Measurements from ENCODE around the gene PAFAH1B1. TPM values are rescaled to one million over a fixed set of nuclear protein-coding genes. Genes with fewer than 3 reads are reported as not detected.

PAFAH1B1 gene
- total and polyA plus RNA-seq, 2 donors (not counting 1 experiment from before 2014, with no cell fraction given), result 41.4 to 170 TPM

DNA sequence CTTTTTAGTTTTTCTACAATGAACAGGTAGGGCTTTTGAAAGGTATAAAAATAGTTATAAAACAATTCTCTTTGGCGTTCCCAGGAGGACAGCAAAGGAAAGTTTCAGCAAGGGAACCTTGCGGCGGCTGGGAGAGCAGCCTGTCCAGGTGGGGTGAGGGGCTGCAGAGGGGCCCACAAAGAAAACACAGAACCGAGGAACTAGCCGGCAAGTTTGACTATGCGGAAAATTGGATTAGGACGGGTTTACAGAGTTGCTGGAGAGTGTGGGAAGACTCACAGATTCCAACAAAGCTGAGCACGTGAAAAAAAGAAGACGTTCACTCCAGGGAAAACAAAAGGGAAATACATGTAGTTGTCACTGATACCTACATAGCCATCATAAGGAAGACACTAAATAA lies 41.5 kb upstream of the PAFAH1B1 start:
- CTCF ChIA-PET, result no interaction called here
- H3K4me3 Mint-ChIP-seq, result no peak overlapping the region
- H4K20me1 ChIP-seq (ENCODE audit: control insufficient read depth, insufficient read depth, low read length, poor library complexity, severe bottlenecking), result no peaks in the 10 kb centered on the region
- H3K4me1 ChIP-seq (ENCODE audit: control insufficient read depth in 2 of 2, insufficient read depth in 2 of 2, low read length in 2 of 2), result no peaks in the 10 kb centered on the region
- H3K4me2 ChIP-seq (replicated peaks; ENCODE audit: low read depth, low read length, poor library complexity, severe bottlenecking), result no peak overlapping the region
- no peaks in the 10 kb centered on the region for H3K79me2 ChIP-seq (ENCODE audit: control insufficient read depth, insufficient read depth, low read length)
- H3K36me3 ChIP-seq (replicated peaks in 1 of 2; ENCODE audit: control extremely low read depth in 1 of 2, control insufficient read depth in 1 of 2, extremely low read depth in 1 of 2, insufficient read depth in 2 of 2, low read length in 1 of 2), result no peaks in the 10 kb centered on the region
- no peak for DNase-seq
- H3K27ac Mint-ChIP-seq, result no peak overlapping the region
- peaks cover 3% of the 10 kb centered on the region for H3K27me3 Mint-ChIP-seq
- H3K27me3 ChIP-seq (replicated peaks in 1 of 4; ENCODE audit: control extremely low read depth in 1 of 4, control insufficient read depth in 3 of 4, insufficient read depth in 4 of 4, low read length in 3 of 4), result no peaks in the 10 kb centered on the region
- intact Hi-C loops (cut with micrococcal nuclease), result no loop called here
- H3K27ac ChIP-seq (ENCODE audit: low read length in 2 of 2), result no peak overlapping the region
- TF ChIP-seq, protein P1, sequence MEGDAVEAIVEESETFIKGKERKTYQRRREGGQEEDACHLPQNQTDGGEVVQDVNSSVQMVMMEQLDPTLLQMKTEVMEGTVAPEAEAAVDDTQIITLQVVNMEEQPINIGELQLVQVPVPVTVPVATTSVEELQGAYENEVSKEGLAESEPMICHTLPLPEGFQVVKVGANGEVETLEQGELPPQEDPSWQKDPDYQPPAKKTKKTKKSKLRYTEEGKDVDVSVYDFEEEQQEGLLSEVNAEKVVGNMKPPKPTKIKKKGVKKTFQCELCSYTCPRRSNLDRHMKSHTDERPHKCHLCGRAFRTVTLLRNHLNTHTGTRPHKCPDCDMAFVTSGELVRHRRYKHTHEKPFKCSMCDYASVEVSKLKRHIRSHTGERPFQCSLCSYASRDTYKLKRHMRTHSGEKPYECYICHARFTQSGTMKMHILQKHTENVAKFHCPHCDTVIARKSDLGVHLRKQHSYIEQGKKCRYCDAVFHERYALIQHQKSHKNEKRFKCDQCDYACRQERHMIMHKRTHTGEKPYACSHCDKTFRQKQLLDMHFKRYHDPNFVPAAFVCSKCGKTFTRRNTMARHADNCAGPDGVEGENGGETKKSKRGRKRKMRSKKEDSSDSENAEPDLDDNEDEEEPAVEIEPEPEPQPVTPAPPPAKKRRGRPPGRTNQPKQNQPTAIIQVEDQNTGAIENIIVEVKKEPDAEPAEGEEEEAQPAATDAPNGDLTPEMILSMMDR (IDR thresholded peaks at IDR 0.05), result no peak
- no peak overlapping the region for H3K9ac ChIP-seq (ENCODE audit: low read length)
- no peaks in the 10 kb centered on the region for H3K9me3 Mint-ChIP-seq (ENCODE audit: insufficient read depth)
- POLR2A ChIA-PET, result no interaction called here
- no peak overlapping the region for H3K4me3 ChIP-seq (ENCODE audit: control extremely low read depth in 1 of 5, extremely low read depth in 1 of 5, insufficient read depth in 1 of 5, low read depth in 2 of 5, low read length in 4 of 5)
- H2AFZ ChIP-seq (ENCODE audit: insufficient read depth, low read depth, low read length, poor library complexity, severe bottlenecking), result no peak overlapping the region
- WGBS (ENCODE audit: insufficient coverage), result 86% methylated on average over 7 of the region's 9 CpGs
- ATAC-seq (ENCODE audit: low read depth), result no peak
- H3K9me3 ChIP-seq (ENCODE audit: control extremely low read depth in 1 of 3, control insufficient read depth in 2 of 3, insufficient read depth in 1 of 3, low read length in 2 of 3), result no peaks in the 10 kb centered on the region
- H3K4me1 Mint-ChIP-seq, result no peaks in the 10 kb centered on the region

DNA sequence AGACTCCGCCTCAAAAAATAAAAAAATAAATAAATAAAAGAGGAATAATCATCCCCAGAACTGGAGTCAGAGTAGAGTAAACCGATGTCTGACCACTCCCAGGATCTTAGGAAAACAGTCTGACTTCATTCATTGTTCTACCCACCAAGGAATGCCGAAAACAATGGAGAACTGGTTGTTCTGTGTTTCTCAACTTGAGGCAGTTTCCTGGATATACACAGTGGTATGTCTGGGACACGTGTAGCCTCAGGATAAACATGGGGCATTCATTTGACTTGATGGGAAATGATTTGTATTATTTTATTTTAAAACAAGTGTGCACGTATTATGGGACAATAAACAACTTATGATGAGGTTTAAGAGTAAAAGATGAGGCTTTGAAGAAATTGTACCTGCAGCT lies 32.8 kb upstream of the PAFAH1B1 start:
- no peak for ATAC-seq (ENCODE audit: low read depth)
- WGBS (ENCODE audit: insufficient coverage), result 90% methylated on average over 2 of the region's 5 CpGs

More for the DNA sequence above, 32.8 kb upstream of the PAFAH1B1 start:
- no peak for DNase-seq
- Mint-ChIP-seq H3K27me3 (peaks cover 16% of the 10 kb centered on the region), H3K9me3 (ENCODE audit: insufficient read depth) (no peaks in the 10 kb centered on the region), H3K4me1 (no peaks in the 10 kb centered on the region), H3K27ac (no peak overlapping the region), H3K4me3 (no peak overlapping the region)
- Histone ChIP-seq H3K4me3 (ENCODE audit: control extremely low read depth in 1 of 5, extremely low read depth in 1 of 5, insufficient read depth in 1 of 5, low read depth in 2 of 5, low read length in 4 of 5) (no peak overlapping the region), H4K20me1 (ENCODE audit: control insufficient read depth, insufficient read depth, low read length, poor library complexity, severe bottlenecking) (no peaks in the 10 kb centered on the region), H3K9me3 (ENCODE audit: control extremely low read depth in 1 of 3, control insufficient read depth in 2 of 3, insufficient read depth in 1 of 3, low read length in 2 of 3) (peaks cover 0 to 6% (median 5%) of the 10 kb centered on the region in 3 donors), H3K27me3 (replicated peaks in 1 of 4; ENCODE audit: control extremely low read depth in 1 of 4, control insufficient read depth in 3 of 4, insufficient read depth in 4 of 4, low read length in 3 of 4) (no peaks in the 10 kb centered on the region), H3K9ac (ENCODE audit: low read length) (no peak overlapping the region), H3K4me2 (replicated peaks; ENCODE audit: low read depth, low read length, poor library complexity, severe bottlenecking) (no peak overlapping the region), H3K79me2 (ENCODE audit: control insufficient read depth, insufficient read depth, low read length) (no peaks in the 10 kb centered on the region), H3K4me1 (ENCODE audit: control insufficient read depth in 2 of 2, insufficient read depth in 2 of 2, low read length in 2 of 2) (no peaks in the 10 kb centered on the region), H3K36me3 (replicated peaks in 1 of 2; ENCODE audit: control extremely low read depth in 1 of 2, control insufficient read depth in 1 of 2, extremely low read depth in 1 of 2, insufficient read depth in 2 of 2, low read length in 1 of 2) (no peaks in the 10 kb centered on the region), H3K27ac (ENCODE audit: low read length in 2 of 2) (no peak overlapping the region), H2AFZ (ENCODE audit: insufficient read depth, low read depth, low read length, poor library complexity, severe bottlenecking) (no peak overlapping the region)
- ChIA-PET CTCF (interaction anchor here (0.6 kb wide), 1 partner anchor 12 kb away, joined by 3 read pairs; no protein-coding TSS in a partner anchor), POLR2A (no interaction called here)
- no peak for TF ChIP-seq EZH2 (IDR thresholded peaks at IDR 0.05; ENCODE audit: borderline replicate concordance, insufficient read depth, low read depth, low read length, poor library complexity, severe bottlenecking)
- TF ChIP-seq, protein P1 (IDR thresholded peaks at IDR 0.05), result no peak
- intact Hi-C loops (cut with micrococcal nuclease), result no loop called here

Data from B cell (primary cell).